Activated CD4-positive, alpha-beta memory T cell treated with anti-CD3 and anti-CD28 coated beads for 36 hours (primary cell): Measurements from ENCODE around the gene VSIG10L2. TPM values are rescaled to one million over a fixed set of nuclear protein-coding genes. Genes with fewer than 3 reads are reported as not detected.

Experiments used
- CTCF ChIA-PET: fragments of 350-600 bp; sonication (Branson Sonifier 250); formaldehyde crosslinking; loops from one replicate; lab custom pipeline; 2021; ENCODE audit warnings: antibody characterized with exemption, inconsistent platforms; lab: Charles Lee
- POLR2A ChIA-PET: fragments of 350-600 bp; sonication (Branson Sonifier 250); formaldehyde crosslinking; loops from one replicate; lab custom pipeline; 2021; ENCODE audit warnings: antibody characterized with exemption; lab: Charles Lee
- DNase-seq: peaks from one replicate; pipeline ENCODE4 v3.0.0-alpha.2; 2020
- H3K27ac Mint-ChIP-seq: one replicate; pipeline ENCODE4 v1.8.0; 2021; ENCODE audit warnings: mixed read lengths
- H3K27me3 Mint-ChIP-seq: one replicate; pipeline ENCODE4 v1.8.0; 2021; ENCODE audit warnings: mixed read lengths
- H3K36me3 Mint-ChIP-seq: one replicate; pipeline ENCODE4 v1.8.0; 2021; ENCODE audit warnings: mixed read lengths
- H3K4me1 Mint-ChIP-seq: one replicate; pipeline ENCODE4 v1.8.0; 2021; ENCODE audit warnings: low read depth, mixed read lengths
- H3K4me3 Mint-ChIP-seq: one replicate; pipeline ENCODE4 v1.8.0; 2021; ENCODE audit warnings: mild to moderate bottlenecking, mixed read lengths
- H3K9me3 Mint-ChIP-seq: one replicate; pipeline ENCODE4 v1.8.0; 2021; ENCODE audit warnings: mixed read lengths
- intact Hi-C: fragments of 100-400 bp; cut with micrococcal nuclease; formaldehyde crosslinking; loops from one replicate; pipeline ENCODE4 v1.15.1; 2023
- total RNA-seq, 2 experiments: library from RNA; stranded (reverse); gene quantifications; one replicate each; pipeline ENCODE4 v1.2.3, GENCODE V29; 2021

The VSIG10L2 gene
- total RNA-seq, 2 experiments from 2014 or later, result not detected

DNA sequence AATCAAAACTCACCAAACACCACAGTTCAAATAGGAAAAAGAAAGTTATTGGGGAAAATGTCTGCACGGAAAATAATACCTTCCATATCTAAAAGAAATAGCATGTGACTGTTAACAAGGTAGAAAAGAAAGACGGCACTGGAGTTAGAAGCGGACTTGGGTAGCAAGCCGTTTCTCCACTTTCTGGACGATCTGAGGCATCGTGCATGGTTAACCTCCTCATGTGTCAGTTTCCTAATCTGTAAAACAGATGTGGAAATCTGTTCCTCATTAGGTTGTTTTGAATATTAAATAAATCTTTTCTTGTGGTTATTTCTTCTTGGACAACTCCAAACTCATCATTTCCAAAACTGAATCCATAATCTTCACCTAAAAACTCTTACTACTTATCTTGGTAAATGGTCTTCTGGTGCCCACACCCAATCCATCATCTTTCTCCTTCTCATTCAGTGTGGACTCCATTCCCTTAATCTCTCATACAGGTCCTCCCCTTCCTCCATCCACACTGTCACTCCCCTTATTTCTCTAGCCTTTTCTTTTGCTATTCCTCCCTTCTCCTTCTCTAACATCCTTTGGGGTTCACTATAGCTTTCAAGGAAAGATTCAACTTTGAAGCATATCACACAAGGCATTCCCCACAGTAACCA is 53.5 kb downstream of the VSIG10L2 start:
- no peak overlapping the region for H3K4me3 Mint-ChIP-seq
- POLR2A ChIA-PET, result no interaction called here

GRCh38 chr11:126002181-126002580 is 56.3 kb downstream of the VSIG10L2 start:
- H3K4me1 Mint-ChIP-seq, result peaks cover 7% of the 10 kb centered on the region
- intact Hi-C loops, result no loop called here
- no peak for DNase-seq
- ChIA-PET CTCF (no interaction called here), POLR2A (no interaction called here)
- H3K4me3 Mint-ChIP-seq, result no peak overlapping the region
- no peaks in the 10 kb centered on the region for H3K27me3 Mint-ChIP-seq
- H3K36me3 Mint-ChIP-seq, result peaks cover 1% of the 10 kb centered on the region
- no peaks in the 10 kb centered on the region for H3K9me3 Mint-ChIP-seq
- no peak overlapping the region for H3K27ac Mint-ChIP-seq

More for the DNA sequence above, 53.5 kb downstream of the VSIG10L2 start:
- Mint-ChIP-seq H3K9me3 (no peaks in the 10 kb centered on the region), H3K27ac (no peak overlapping the region), H3K36me3 (peaks cover 3% of the 10 kb centered on the region), H3K27me3 (peaks cover 2% of the 10 kb centered on the region), H3K4me1 (peaks cover 19% of the 10 kb centered on the region)
- intact Hi-C loops, result no loop called here
- CTCF ChIA-PET, result no interaction called here
- no peak for DNase-seq

Other genes with a start within 250 kb of the VSIG10L2 start
- gene PATE1, start 199.8 kb upstream of the VSIG10L2 start, total RNA-seq, result not detected
- gene PATE2, start 167.2 kb upstream of the VSIG10L2 start, total RNA-seq, result not detected
- gene PATE3, start 157.9 kb upstream of the VSIG10L2 start, total RNA-seq, result not detected
- gene PATE4, start 112.7 kb upstream of the VSIG10L2 start, total RNA-seq, result not detected
- gene HYLS1, start 58.4 kb upstream of the VSIG10L2 start, total RNA-seq, result 1 to 10 TPM; 8.2 to 8.3 TPM
- gene PUS3, start 42.8 kb upstream of the VSIG10L2 start, total RNA-seq, result 10 to 100 TPM; 20.1 to 22.9 TPM
- not detected for gene DDX25, start 41.5 kb upstream of the VSIG10L2 start, total RNA-seq
- 1 to 10 TPM; 2.5 to 2.7 TPM for gene CDON, start 116.8 kb downstream of the VSIG10L2 start, total RNA-seq